Vein endothelial cell (primary cell): ENCODE results near the gene UPK2. TPM values are rescaled to one million over a fixed set of nuclear protein-coding genes. Genes with fewer than 3 reads are reported as not detected.

Experiments used
- small RNA-seq: library from RNA; depleted of rRNA; stranded (forward); fragments of <200 nt; gene quantifications from one replicate; pipeline ENCODE3, GENCODE V24; 2012
- total RNA-seq: library from RNA; depleted of rRNA; stranded (reverse); fragments of >200 nt; gene quantifications from 2 replicates; pipeline ENCODE4 v1.2.3, GENCODE V29; 2012

UPK2 gene
- not detected in 2 replicates for total RNA-seq

DNA sequence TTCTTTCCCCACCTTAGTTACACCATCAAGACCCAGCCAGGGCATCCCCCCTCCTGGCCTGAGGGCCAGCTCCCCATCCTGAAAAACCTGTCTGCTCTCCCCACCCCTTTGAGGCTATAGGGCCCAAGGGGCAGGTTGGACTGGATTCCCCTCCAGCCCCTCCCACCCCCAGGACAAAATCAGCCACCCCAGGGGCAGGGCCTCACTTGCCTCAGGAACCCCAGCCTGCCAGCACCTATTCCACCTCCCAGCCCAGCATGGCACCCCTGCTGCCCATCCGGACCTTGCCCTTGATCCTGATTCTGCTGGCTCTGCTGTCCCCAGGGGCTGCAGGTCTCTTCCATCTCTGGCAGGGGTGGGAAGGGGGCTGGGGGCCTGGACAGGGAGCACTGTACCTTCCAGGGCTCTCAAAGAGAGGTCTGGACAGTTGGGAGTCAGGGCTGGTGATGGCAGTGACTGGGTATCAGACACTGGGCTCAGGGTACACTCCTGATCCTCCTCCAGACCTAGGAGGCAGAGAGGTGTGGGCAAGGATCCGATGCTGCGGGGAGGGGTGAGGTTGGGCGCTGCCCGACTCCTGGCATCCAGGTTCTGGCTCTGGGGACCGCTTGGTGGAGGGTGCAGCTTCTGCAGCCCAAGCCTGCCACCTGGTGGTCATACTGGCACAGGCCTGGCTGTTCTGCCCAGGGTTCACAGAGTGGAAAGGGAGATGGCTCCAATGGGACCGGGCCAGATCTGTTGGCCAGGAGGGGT is at the start of gene UPK2:
Gene UPK2 (plus strand): TSS at position 205 of the 753 bp plus-strand sequence. CDS start 53 bp downstream, at position 258.

DNA sequence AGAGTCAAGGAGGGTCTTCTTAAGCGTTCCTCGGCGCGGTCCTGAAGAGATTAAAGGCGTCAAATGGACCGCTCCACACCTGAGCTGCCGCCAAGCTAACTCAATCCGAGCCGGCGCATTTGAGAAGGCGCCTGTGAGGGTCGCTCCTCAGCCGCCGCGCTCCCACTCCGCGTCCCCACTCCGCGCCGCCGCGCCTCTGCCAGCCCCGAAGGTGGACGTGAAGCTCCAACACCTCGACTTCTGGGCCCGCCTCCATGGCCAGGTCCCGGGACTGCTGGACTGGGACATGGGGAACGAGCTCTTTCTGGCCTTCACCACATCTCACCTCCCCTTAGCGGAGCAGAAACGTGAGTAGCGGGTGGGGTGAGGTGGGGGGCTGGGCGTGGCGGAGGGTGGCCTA is 15.5 kb downstream of the UPK2 start, which contains the start of gene FOXR1:
Gene FOXR1 (plus strand): TSS at position 116 of the 400 bp plus-strand sequence. CDS start 171 bp downstream, at position 287.

GRCh38 chr11:118997627-118998387 is 41.7 kb downstream of the UPK2 start, which contains the start of gene CENATAC:
Gene CENATAC, plus strand, starts transcription at chr11:118998138. Its CDS starts 60 bp downstream, at chr11:118998198.

Small RNAs within 50 kb of the gene (small RNA-seq; reads per million reads assigned to genes)
- gene AP003392.2 (0.08 reads per million), gene MIR4492 (not detected), gene RF00017 (not detected), gene RF00019 (not detected), gene RN7SL688P (not detected)

Other genes starting within 250 kb of the UPK2 start
- 150 and 202 TPM in 2 replicates for gene DDX6, start 165.1 kb upstream of the UPK2 start, total RNA-seq
- gene CXCR5, start 72.4 kb upstream of the UPK2 start, total RNA-seq = not detected in 2 replicates
- gene BCL9L, start 30.4 kb upstream of the UPK2 start, total RNA-seq = 13.9 and 22.9 TPM in 2 replicates
- not detected in 2 replicates for gene FOXR1, start 15.5 kb downstream of the UPK2 start, total RNA-seq
- gene CENATAC, start 41.8 kb downstream of the UPK2 start, total RNA-seq = 24.2 and 27.2 TPM in 2 replicates
- 1,172 and 2,215 TPM in 2 replicates for gene RPS25, start 62.0 kb downstream of the UPK2 start, total RNA-seq
- gene TRAPPC4, start 62.5 kb downstream of the UPK2 start, total RNA-seq = 54.2 and 66.2 TPM in 2 replicates
- 17.7 and 27.4 TPM in 2 replicates for gene SLC37A4, start 74.6 kb downstream of the UPK2 start, total RNA-seq
- 230 and 263 TPM in 2 replicates for gene HYOU1, start 100.9 kb downstream of the UPK2 start, total RNA-seq
- gene VPS11, start 111.5 kb downstream of the UPK2 start, total RNA-seq = 25.5 and 32.3 TPM in 2 replicates
- gene HMBS, start 128.6 kb downstream of the UPK2 start, total RNA-seq = 6.9 and 7.3 TPM in 2 replicates
- gene DPAGT1, start 145.6 kb downstream of the UPK2 start, total RNA-seq = 27.2 and 34.9 TPM in 2 replicates
- 4.6 and 6.2 TPM in 2 replicates for gene C2CD2L, start 151.0 kb downstream of the UPK2 start, total RNA-seq
- 24.4 and 24.5 TPM in 2 replicates for gene HINFP, start 165.3 kb downstream of the UPK2 start, total RNA-seq
- 0.33 and 1.1 TPM in 2 replicates for gene ABCG4, start 192.8 kb downstream of the UPK2 start, total RNA-seq
- 17.5 and 22.5 TPM in 2 replicates for gene NLRX1, start 212.4 kb downstream of the UPK2 start, total RNA-seq
- gene NHERF4, start 229.2 kb downstream of the UPK2 start, total RNA-seq = not detected in 2 replicates